ENCODE measurements around the gene TSPAN18. TPM values are rescaled to one million over a fixed set of nuclear protein-coding genes. Genes with fewer than 3 reads are reported as not detected.

TSPAN18 gene
- polyA plus RNA-seq, 1 of the 3 experiments (the other 2 are of a cell fraction), result 0.72 TPM

- Histone ChIP-seq H3K4me1 (ENCODE audit: control insufficient read depth in 1 of 2, insufficient read depth in 2 of 2, low read depth in 1 of 2, low read length in 1 of 2) (peaks cover 0 to 8% of the 10 kb centered on the region in 2 experiments; a peak in 1 of 4 replicates), H3K27ac (ENCODE audit: low read depth in 2 of 2, low read length in 1 of 2) (no peak overlapping the region), H2AFZ (ENCODE audit: low read depth) (no peak overlapping the region), H3K9me3 (no peaks in the 10 kb centered on the region), H3K27me3 (ENCODE audit: insufficient read depth) (peaks cover 5% of the 10 kb centered on the region; the same call in 1 of the 2 replicates), H3K4me3 (ENCODE audit: low read depth in 2 of 2, low read length in 1 of 2) (no peak overlapping the region), H4K20me1 (ENCODE audit: insufficient read depth) (no peaks in the 10 kb centered on the region), H3K4me2 (no peak overlapping the region), H3K9ac (no peak overlapping the region), H3K79me2 (ENCODE audit: insufficient read depth) (no peaks in the 10 kb centered on the region), H3K9me2 (no peaks in the 10 kb centered on the region), H3F3A (replicated peaks; ENCODE audit: insufficient read depth) (no peaks in the 10 kb centered on the region), H3K36me3 (replicated peaks in 1 of 2; ENCODE audit: control insufficient read depth in 1 of 2, insufficient read depth in 2 of 2, low read length in 1 of 2) (no peaks in the 10 kb centered on the region)
- ChIA-PET CTCF (interaction anchor here (1.0 to 5.1 kb wide), 3 partner anchors 11 to 284 kb away, joined by 3 to 19 read pairs (median 14); no protein-coding TSS in a partner anchor), POLR2A (no interaction called here)
- DNase-seq, result no peak
- no peak for TF ChIP-seq FOSL2 (IDR thresholded peaks at IDR 0.05; ENCODE audit: borderline replicate concordance, low read depth)
- TF ChIP-seq, protein P1, sequence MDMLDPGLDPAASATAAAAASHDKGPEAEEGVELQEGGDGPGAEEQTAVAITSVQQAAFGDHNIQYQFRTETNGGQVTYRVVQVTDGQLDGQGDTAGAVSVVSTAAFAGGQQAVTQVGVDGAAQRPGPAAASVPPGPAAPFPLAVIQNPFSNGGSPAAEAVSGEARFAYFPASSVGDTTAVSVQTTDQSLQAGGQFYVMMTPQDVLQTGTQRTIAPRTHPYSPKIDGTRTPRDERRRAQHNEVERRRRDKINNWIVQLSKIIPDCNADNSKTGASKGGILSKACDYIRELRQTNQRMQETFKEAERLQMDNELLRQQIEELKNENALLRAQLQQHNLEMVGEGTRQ (IDR thresholded peaks at IDR 0.05; ENCODE audit: borderline replicate concordance, low read depth, low read length), result no peak
- TF ChIP-seq SMC3 (IDR thresholded peaks at IDR 0.05; ENCODE audit: low read depth, low read length), result no peak
- no peak for TF ChIP-seq NFIC (IDR thresholded peaks at IDR 0.05; ENCODE audit: borderline replicate concordance)
- TF ChIP-seq RXRA (IDR thresholded peaks at IDR 0.05; ENCODE audit: borderline replicate concordance, low read depth), result no peak
- no peak for TF ChIP-seq GATA2 (CRISPR knock-in tag; IDR thresholded peaks at IDR 0.05)
- no peak for TF ChIP-seq CHD2 (IDR thresholded peaks at IDR 0.05; ENCODE audit: low read length, partially characterized antibody)
- TF ChIP-seq, protein P2, sequence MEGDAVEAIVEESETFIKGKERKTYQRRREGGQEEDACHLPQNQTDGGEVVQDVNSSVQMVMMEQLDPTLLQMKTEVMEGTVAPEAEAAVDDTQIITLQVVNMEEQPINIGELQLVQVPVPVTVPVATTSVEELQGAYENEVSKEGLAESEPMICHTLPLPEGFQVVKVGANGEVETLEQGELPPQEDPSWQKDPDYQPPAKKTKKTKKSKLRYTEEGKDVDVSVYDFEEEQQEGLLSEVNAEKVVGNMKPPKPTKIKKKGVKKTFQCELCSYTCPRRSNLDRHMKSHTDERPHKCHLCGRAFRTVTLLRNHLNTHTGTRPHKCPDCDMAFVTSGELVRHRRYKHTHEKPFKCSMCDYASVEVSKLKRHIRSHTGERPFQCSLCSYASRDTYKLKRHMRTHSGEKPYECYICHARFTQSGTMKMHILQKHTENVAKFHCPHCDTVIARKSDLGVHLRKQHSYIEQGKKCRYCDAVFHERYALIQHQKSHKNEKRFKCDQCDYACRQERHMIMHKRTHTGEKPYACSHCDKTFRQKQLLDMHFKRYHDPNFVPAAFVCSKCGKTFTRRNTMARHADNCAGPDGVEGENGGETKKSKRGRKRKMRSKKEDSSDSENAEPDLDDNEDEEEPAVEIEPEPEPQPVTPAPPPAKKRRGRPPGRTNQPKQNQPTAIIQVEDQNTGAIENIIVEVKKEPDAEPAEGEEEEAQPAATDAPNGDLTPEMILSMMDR (IDR thresholded peaks at IDR 0.05), result no peak
- TF ChIP-seq JUND (IDR thresholded peaks at IDR 0.05), result no peak
- no peak for TF ChIP-seq EZH2phosphoT487 (IDR thresholded peaks at IDR 0.05; ENCODE audit: borderline replicate concordance, low read depth)
- no peak for TF ChIP-seq RAD21 (IDR thresholded peaks at IDR 0.05; ENCODE audit: low read length)
- TF ChIP-seq GABPA (IDR thresholded peaks at IDR 0.05; ENCODE audit: low read depth), result no peak
- 83% methylated on average over 9 of the region's 9 CpGs for WGBS (ENCODE audit: low lambda C conversion rate)
Observed at GRCh38 chr11:44905131-44905866, 178.5 kb downstream of the TSPAN18 start.

- no peak for TF ChIP-seq TCF12 (IDR thresholded peaks at IDR 0.05)
- TF ChIP-seq EZH2phosphoT487 (IDR thresholded peaks at IDR 0.05; ENCODE audit: borderline replicate concordance, low read depth), result no peak
- no peak for TF ChIP-seq POLR2AphosphoS5 (IDR thresholded peaks at IDR 0.05; ENCODE audit: low read depth, low read length)
- no peak overlapping the region for H3K4me3 ChIP-seq (ENCODE audit: low read depth in 2 of 2, low read length in 1 of 2)
- no peak overlapping the region for H3K4me2 ChIP-seq
- no peak overlapping the region for H3K27ac ChIP-seq (ENCODE audit: low read depth in 2 of 2, low read length in 1 of 2)
- H3K4me1 ChIP-seq (ENCODE audit: control insufficient read depth in 1 of 2, insufficient read depth in 2 of 2, low read depth in 1 of 2, low read length in 1 of 2), result peaks cover 0 to 16% of the 10 kb centered on the region in 2 experiments; a peak in 1 of 4 replicates
- H3K9me3 ChIP-seq, result no peaks in the 10 kb centered on the region
- 24% methylated on average over 4 of the region's 5 CpGs for WGBS (ENCODE audit: low lambda C conversion rate)
- H3K36me3 ChIP-seq (replicated peaks in 1 of 2; ENCODE audit: control insufficient read depth in 1 of 2, insufficient read depth in 2 of 2, low read length in 1 of 2), result no peaks in the 10 kb centered on the region
- no peak overlapping the region for H3K9ac ChIP-seq
- no peaks in the 10 kb centered on the region for H3K79me2 ChIP-seq (ENCODE audit: insufficient read depth)
- H3F3A ChIP-seq (replicated peaks; ENCODE audit: insufficient read depth), result no peaks in the 10 kb centered on the region
- H4K20me1 ChIP-seq (ENCODE audit: insufficient read depth), result no peaks in the 10 kb centered on the region
- no peak for DNase-seq
- no peaks in the 10 kb centered on the region for H3K9me2 ChIP-seq
- peaks cover 5% of the 10 kb centered on the region; the same call in 1 of the 2 replicates for H3K27me3 ChIP-seq (ENCODE audit: insufficient read depth)
- H2AFZ ChIP-seq (ENCODE audit: low read depth), result no peak overlapping the region
- POLR2A ChIA-PET, result no interaction called here
- CTCF ChIA-PET, result interaction anchor here (0.8 to 5.1 kb wide), 7 partner anchors 12 to 350 kb away, joined by 3 to 14 read pairs (median 5); no protein-coding TSS in a partner anchor
Observed at GRCh38 chr11:44906649-44907048, 179.9 kb downstream of the TSPAN18 start.
